DND-41 (cell line): ENCODE measurements around the gene PRSS12.

Experiments
- EZH2 ChIP-seq: IDR thresholded peaks from 3 replicates; pipeline ENCODE4 v1.6.1; 2012; ENCODE audit warnings: borderline replicate concordance, low read depth, mild to moderate bottlenecking, moderate library complexity, low read length, inconsistent platforms; ENCODE audit not compliant: severe bottlenecking
- TF ChIP-seq, protein P1 (sequence below): IDR thresholded peaks from 2 replicates; pipeline ENCODE4 v1.5.1; 2012; ENCODE audit warnings: borderline replicate concordance, low read length, moderate library complexity, mild to moderate bottlenecking; ENCODE audit not compliant: poor library complexity, severe bottlenecking; ENCODE audit errors: extremely low read depth

- TF ChIP-seq, protein P1, sequence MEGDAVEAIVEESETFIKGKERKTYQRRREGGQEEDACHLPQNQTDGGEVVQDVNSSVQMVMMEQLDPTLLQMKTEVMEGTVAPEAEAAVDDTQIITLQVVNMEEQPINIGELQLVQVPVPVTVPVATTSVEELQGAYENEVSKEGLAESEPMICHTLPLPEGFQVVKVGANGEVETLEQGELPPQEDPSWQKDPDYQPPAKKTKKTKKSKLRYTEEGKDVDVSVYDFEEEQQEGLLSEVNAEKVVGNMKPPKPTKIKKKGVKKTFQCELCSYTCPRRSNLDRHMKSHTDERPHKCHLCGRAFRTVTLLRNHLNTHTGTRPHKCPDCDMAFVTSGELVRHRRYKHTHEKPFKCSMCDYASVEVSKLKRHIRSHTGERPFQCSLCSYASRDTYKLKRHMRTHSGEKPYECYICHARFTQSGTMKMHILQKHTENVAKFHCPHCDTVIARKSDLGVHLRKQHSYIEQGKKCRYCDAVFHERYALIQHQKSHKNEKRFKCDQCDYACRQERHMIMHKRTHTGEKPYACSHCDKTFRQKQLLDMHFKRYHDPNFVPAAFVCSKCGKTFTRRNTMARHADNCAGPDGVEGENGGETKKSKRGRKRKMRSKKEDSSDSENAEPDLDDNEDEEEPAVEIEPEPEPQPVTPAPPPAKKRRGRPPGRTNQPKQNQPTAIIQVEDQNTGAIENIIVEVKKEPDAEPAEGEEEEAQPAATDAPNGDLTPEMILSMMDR: no peak
- TF ChIP-seq EZH2: no peak
Observed at GRCh38 chr4:118327554-118328241, 25.1 kb downstream of the PRSS12 start.
